ENCODE measurements around the gene DTNB. TPM values are rescaled to one million over a fixed set of nuclear protein-coding genes. Genes with fewer than 3 reads are reported as not detected.

Gene DTNB
- total RNA-seq, 1 donor from 2014 or later: 14.3 TPM

DNA sequence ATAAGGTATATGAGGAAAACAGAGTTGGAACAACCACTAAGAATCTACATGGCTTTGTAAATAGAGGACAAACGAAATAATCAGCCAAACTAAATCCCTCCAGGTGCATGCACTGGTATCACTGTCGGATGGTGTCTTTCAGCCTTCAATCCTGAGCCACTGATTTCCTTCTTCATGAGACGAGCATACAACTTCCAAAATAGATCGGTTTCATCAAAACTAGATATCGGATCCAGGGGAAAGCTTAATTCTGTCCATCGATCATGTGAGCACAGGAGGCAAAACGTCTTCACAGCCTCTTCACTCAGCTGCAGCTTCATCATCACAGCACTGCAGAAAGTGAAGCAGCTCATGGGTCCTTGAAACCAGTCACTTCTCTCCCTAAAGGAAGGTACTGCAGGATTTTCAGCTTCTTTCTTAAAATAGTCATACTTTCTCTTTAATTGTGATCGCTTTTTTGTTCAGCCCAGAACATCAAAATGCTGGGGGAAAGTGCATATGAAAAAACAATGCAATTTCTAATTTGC, 80.5 kb downstream of the DTNB start:
- DNase-seq (ENCODE audit: low spot score) (no peak), ATAC-seq (no peak)

GRCh38 chr2:25590921-25591505, 82.4 kb downstream of the DTNB start:
- DNase-seq (ENCODE audit: low spot score) (no peak), ATAC-seq (peak; percentile 12)

- ATAC-seq: no peak
- DNase-seq (ENCODE audit: low spot score): no peak
These were observed 83.6 kb downstream of the DTNB start for GRCh38 chr2:25589676-25590205.

GRCh38 chr2:25588576-25588975, 84.8 kb downstream of the DTNB start:
- ATAC-seq: no peak

DNA sequence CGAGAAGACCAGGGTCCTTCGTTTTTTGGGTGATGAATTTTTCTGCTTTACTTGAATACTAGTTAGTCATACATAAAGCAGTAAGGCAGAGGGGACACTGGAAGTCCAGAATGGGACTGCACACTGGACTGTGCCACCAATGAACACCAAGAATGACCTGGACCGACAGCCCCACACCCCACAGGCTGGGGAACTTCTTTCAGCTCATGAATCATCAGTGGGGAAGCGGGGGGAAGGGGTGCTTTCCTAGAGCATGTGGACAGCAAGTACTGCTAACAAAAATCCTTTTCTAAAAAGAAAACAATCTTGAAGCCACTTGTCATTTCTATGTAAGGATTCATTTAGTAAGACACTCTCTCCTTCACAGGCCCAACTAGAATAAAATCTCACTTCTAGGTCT, 86.0 kb downstream of the DTNB start:
- no peak for DNase-seq (ENCODE audit: low spot score)
- ATAC-seq: peak; percentile 37

More at GRCh38 chr2:25588576-25588975, 84.8 kb downstream of the DTNB start:
- no peak for DNase-seq (ENCODE audit: low spot score)

- DNase-seq (ENCODE audit: low spot score): no peak
- ATAC-seq: no peak
These were observed 86.6 kb downstream of the DTNB start for GRCh38 chr2:25586726-25587144.

DNA sequence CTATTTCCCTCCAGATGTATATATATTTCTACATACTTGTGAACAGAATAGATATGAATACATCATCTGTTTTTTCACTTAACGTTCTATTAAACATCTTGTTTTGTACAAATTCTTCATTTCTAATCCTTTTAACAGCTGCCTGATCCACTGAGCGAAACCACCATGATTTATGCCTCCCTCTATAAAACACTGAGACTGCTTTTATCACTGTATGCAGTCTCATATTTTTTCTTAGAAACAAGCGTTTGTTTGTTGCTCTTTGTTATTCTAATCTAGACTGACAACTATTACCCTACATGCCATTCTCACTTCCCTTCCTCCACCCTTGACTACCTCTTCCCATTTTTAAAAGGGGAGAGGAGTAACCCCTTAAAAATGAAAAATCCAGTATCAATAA, 88.2 kb downstream of the DTNB start:
- DNase-seq (ENCODE audit: low spot score) (no peak), ATAC-seq (no peak)

DNA sequence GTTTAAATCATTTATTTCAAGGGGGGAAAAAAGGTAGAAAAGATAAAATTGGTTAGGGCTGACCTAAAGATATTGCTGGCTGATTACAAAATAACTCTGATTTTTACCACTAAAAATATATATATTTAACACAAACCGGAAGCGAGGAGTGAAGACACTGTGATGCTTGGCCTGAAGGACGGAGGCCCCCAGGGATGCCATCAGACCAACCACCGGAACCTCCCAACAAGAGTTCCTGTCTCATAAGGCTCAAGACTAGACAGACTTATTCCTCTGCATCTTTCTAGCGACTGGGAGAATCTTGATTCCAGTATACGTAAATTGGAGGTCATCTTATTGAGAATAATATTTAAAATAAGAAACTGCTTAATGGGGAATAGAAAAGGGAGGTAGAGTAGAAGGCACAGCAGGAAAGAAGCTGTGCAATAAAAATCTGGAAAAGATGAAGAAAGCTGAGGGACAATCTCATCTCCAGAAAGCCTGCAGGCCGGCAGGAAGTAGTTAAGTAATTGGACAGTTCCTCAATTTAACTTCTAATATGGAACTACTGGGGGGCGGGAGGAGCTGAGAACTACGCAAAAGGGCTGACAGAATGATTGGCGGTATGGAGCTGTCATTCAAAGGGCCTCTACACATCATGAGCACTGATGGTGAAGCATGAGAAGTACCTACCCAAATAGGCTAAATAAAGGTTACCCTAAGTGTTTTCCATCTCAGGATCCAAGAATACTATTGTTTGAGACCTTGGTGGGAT, 91.1 kb downstream of the DTNB start:
- DNase-seq (ENCODE audit: low spot score) (no peak), ATAC-seq (no peak)

- DNase-seq (ENCODE audit: low spot score) (no peak), ATAC-seq (no peak)
These were observed 96.8 kb downstream of the DTNB start for GRCh38 chr2:25576596-25576995.

DNA sequence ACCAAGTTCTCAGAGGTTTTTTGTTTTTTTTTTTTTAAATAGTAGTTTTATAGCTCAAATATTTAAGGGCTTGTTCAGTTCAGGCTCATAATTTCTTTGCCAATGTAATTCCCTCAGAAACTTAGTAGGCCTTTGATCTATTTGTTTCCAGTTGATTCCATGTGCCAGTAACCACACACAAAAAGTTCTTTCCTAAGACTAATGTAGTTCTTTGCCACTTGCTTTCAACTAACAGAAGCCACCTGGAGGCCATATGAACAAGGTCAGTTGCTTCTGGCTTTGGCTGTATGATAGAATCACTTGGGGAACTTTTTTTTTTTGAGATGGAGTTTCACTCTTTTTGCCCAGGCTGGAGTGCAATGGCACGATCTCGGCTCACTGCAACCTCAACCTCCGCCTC, 100.7 kb downstream of the DTNB start:
- ATAC-seq (no peak), DNase-seq (ENCODE audit: low spot score) (no peak)

GRCh38 chr2:25570161-25570845, 103.1 kb downstream of the DTNB start:
- no peak for DNase-seq (ENCODE audit: low spot score)
- ATAC-seq: peak; percentile 16

- DNase-seq (ENCODE audit: low spot score) (no peak), ATAC-seq (peak; percentile 81)
These were observed 106.0 kb downstream of the DTNB start for GRCh38 chr2:25567406-25567805.

DNA sequence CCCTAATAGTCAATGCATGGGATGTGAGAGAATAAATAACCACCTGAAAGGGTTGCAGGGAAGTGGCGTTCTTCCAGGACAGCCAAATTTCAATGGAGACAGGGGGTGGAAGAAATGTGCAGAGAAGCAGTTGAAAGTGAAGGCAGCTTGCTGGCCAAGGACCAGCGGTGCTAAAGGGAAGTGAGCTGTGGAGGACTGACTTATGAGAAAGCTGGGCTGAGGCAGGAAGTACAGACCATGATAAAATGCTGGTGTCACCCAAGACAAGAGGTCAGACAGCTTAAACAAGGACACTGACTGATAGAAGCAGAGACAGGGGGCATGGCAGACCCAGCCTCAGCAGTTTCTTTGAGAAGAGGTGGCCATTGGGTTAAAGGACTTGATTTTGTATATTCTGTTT, 106.7 kb downstream of the DTNB start:
- DNase-seq (ENCODE audit: low spot score): no peak
- ATAC-seq: peak; percentile 73

DNA sequence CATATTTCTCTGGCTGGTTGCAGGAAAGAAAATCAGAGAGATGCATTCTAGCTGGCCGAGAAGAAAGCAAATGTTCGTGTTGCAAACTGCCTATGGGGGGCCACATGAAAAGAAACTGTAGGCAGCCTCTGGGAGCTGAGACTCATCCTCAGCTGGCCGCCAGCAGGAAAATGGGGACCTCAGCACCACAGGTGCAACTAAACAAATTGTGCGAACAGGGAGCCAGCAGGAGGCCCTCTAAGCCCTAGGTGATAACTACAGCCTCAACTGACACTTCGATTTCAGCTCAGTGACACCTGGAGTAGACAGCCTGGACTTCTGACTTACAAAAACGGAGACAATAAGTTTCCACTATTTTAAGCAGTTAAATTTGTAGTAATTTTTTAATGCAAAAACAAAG, 107.3 kb downstream of the DTNB start:
- ATAC-seq: no peak
- no peak for DNase-seq (ENCODE audit: low spot score)

DNA sequence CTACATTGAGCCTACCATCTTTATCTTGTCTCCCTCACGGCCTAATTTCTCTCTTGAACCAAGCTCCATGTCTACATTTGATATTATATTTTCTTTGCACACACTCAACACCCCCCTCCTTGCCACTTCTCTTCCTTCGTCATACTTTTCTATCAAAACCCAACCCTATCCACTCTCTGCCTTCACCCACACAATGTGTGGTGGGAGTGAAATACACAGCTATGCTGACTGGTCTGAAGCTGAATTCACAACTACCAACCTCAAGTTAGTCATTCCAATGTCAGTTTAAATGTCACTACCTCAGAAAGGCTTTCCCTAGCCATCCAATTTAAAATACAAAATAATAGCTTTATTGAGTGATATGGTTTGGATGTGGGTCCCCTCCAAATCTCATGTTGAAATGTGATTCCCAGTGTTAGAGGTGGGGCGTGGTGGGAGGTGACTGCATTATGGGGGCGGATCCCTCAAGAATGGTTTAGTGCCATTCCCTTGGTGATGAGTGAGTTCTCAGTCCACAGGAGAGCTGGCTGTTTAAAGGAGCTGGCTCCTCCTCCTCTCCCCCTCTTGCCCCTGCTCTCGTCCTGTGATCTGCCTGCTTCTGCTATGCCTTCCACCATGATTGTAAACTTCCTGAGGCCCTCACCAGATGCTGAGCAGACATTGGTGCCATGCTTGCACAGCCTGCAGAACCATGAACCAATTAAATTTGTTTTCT, 112.1 kb downstream of the DTNB start:
- ATAC-seq (no peak), DNase-seq (ENCODE audit: low spot score) (no peak)

GRCh38 chr2:25559148-25559547, 114.2 kb downstream of the DTNB start:
- no peak for DNase-seq (ENCODE audit: low spot score)
- ATAC-seq: no peak

DNA sequence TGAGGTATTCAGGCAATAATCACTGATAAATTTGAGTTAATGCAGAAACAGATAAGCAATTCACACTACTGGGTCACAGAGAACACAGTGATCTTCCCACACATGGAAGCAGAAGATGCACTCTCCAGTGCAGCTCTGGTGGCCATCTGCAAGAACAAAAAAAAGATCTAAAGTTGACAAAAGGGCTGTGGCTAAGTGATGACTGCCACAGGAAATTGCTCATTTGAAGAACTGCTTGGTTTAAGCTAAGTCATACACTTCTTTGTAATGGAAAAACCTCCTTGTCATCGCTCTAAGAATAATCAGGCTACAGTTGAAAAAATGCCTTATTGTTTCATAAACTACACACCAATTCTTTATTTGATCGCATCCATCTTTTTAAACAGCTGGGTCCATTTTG, 115.1 kb downstream of the DTNB start:
- peak; percentile 21 for ATAC-seq
- no peak for DNase-seq (ENCODE audit: low spot score)

- no peak for DNase-seq (ENCODE audit: low spot score)
- no peak for ATAC-seq
These were observed 116.0 kb downstream of the DTNB start for GRCh38 chr2:25557179-25558036.

DNA sequence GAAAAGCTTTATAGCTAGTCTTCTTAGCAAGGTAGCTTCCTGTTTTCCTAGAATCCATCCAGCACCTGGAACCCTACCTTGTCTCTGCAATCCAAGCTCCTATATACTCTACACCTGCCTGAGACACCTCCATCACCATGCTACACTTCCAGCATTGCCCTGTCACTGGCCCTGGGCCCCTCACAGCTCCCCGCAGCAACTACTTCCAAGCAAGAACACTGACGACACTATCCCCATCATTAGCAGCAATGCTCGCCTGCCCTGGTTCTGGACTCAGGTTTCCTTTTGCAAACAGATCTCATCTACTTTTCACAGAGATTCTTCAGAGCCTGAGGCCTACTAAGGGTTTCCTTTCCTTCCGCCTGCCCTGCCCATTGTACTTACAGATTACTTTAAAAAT, 121.1 kb downstream of the DTNB start:
- DNase-seq (ENCODE audit: low spot score): no peak

GRCh38 chr2:25551316-25551715, 122.1 kb downstream of the DTNB start:
- DNase-seq (ENCODE audit: low spot score) (no peak), ATAC-seq (no peak)

More for the DNA sequence above, 121.1 kb downstream of the DTNB start:
- ATAC-seq: no peak

All from left lobe of liver (tissue), 2 donors.